IMR-90 (cell line): ENCODE data around the gene CSTB. TPM values are rescaled to one million over a fixed set of nuclear protein-coding genes. Genes with fewer than 3 reads are reported as not detected.

Experiments used
- ATAC-seq: fragments of 200-7000 bp; cut with Tn5 transposase; 2 replicates; pipeline ENCODE4 v1.9.1; 2020; ENCODE audit warnings: low read depth, mild to moderate bottlenecking, moderate library complexity
- BruUV-seq: library from RNA; stranded (reverse); fragments of 400-500 nt; replicated peaks from 2 replicates; lab custom pipeline; 2021; lab: Mats Ljungman, UMichigan
- CTCF ChIA-PET: fragments of 300-600 bp; formaldehyde crosslinking; extraction: SDS; loops from one replicate; lab custom pipeline; 2021; ENCODE audit warnings: antibody characterized with exemption; lab: Yijun Ruan, JAX
- POLR2A ChIA-PET: fragments of 300-600 bp; sonication (Branson Sonifier 250); formaldehyde crosslinking; loops from one replicate; lab custom pipeline; 2022; ENCODE audit warnings: antibody characterized with exemption; ENCODE audit not compliant: unreplicated experiment; lab: Charles Lee
- DNase-seq: peaks from one replicate; pipeline ENCODE4 v3.0.0; 2013
- H2AFZ ChIP-seq: replicated peaks from 2 replicates; pipeline ENCODE3; 2013; ENCODE audit warnings: low read length, mild to moderate bottlenecking; ENCODE audit not compliant: poor library complexity
- H2AK5ac ChIP-seq: 2 replicates; pipeline ENCODE4 v1.6.1; 2013; ENCODE audit warnings: low read depth, low read length, inconsistent platforms
- H2AK9ac ChIP-seq: replicated peaks from 2 replicates; pipeline ENCODE3; 2013; ENCODE audit warnings: mild to moderate bottlenecking, low read depth, low read length, moderate library complexity; ENCODE audit not compliant: poor library complexity
- H2BK120ac ChIP-seq: 2 replicates; pipeline ENCODE4 v1.6.1; 2013; ENCODE audit warnings: low read depth, low read length, inconsistent platforms
- H2BK15ac ChIP-seq: 3 replicates; pipeline ENCODE4 v1.6.1; 2013; ENCODE audit warnings: low read depth, low read length, inconsistent platforms
- H2BK20ac ChIP-seq: 2 replicates; pipeline ENCODE4 v1.6.1; 2013; ENCODE audit warnings: low read depth, mild to moderate bottlenecking, inconsistent platforms, low read length, moderate library complexity
- H2BK5ac ChIP-seq: 2 replicates; pipeline ENCODE4 v1.6.1; 2013; ENCODE audit warnings: mild to moderate bottlenecking, low read depth, low read length, inconsistent platforms; ENCODE audit not compliant: poor library complexity, severe bottlenecking
- H3K14ac ChIP-seq: replicated peaks from 2 replicates; pipeline ENCODE4 v1.6.1; 2013; ENCODE audit warnings: low read depth, low read length, inconsistent platforms
- H3K18ac ChIP-seq: 2 replicates; pipeline ENCODE4 v1.6.1; 2013; ENCODE audit warnings: low read depth, low read length, control low read depth
- H3K23ac ChIP-seq: 2 replicates; pipeline ENCODE4 v1.6.1; 2013; ENCODE audit warnings: low read depth, low read length, inconsistent platforms
- H3K27ac ChIP-seq: 2 replicates; pipeline ENCODE4 v1.5.1; 2013; ENCODE audit warnings: mild to moderate bottlenecking, control low read depth, low read length; ENCODE audit not compliant: insufficient read depth
- H3K27me3 ChIP-seq: 2 replicates; pipeline ENCODE4 v1.6.1; 2013; ENCODE audit warnings: low read length; ENCODE audit not compliant: control insufficient read depth, insufficient read depth
- H3K36me3 ChIP-seq: 2 replicates; pipeline ENCODE4 v1.6.1; 2013; ENCODE audit warnings: low read length, mixed read lengths; ENCODE audit not compliant: control insufficient read depth, insufficient read depth
- H3K4ac ChIP-seq: 2 replicates; pipeline ENCODE4 v1.6.1; 2013; ENCODE audit warnings: low read depth, low read length, inconsistent platforms
- H3K4me1 ChIP-seq: 2 replicates; pipeline ENCODE4 v1.6.1; 2013; ENCODE audit warnings: low read length, mixed read lengths; ENCODE audit not compliant: control insufficient read depth, insufficient read depth
- H3K4me2 ChIP-seq: 2 replicates; pipeline ENCODE4 v1.6.1; 2013; ENCODE audit warnings: low read depth, mild to moderate bottlenecking, control low read depth, low read length, moderate library complexity
- H3K4me3 ChIP-seq: 2 replicates; pipeline ENCODE4 v1.5.1; 2013; ENCODE audit warnings: low read depth, mild to moderate bottlenecking, control low read depth, low read length, moderate library complexity; ENCODE audit not compliant: insufficient read depth
- H3K56ac ChIP-seq: 2 replicates; pipeline ENCODE4 v1.6.1; 2013; ENCODE audit warnings: low read length, inconsistent platforms; ENCODE audit not compliant: insufficient read depth; ENCODE audit errors: extremely low read depth
- H3K79me1 ChIP-seq, 2 experiments: 2 replicates each; pipeline ENCODE4 v1.6.1; 2013; ENCODE audit warnings: low read length in 2 of 2, inconsistent platforms in 1 of 2, low read depth in 1 of 2
- H3K9ac ChIP-seq: 2 replicates; pipeline ENCODE4 v1.6.1; 2013; ENCODE audit warnings: low read depth, low read length, control low read depth
- H3K9me1 ChIP-seq: 2 replicates; pipeline ENCODE4 v1.6.1; 2013; ENCODE audit warnings: low read length, inconsistent platforms; ENCODE audit not compliant: insufficient read depth
- H3K9me3 ChIP-seq: 2 replicates; pipeline ENCODE4 v1.6.1; 2013; ENCODE audit warnings: low read length; ENCODE audit not compliant: control insufficient read depth, insufficient read depth
- H4K20me1 ChIP-seq: 2 replicates; pipeline ENCODE4 v1.6.1; 2013; ENCODE audit warnings: low read length, inconsistent platforms; ENCODE audit not compliant: insufficient read depth
- H4K5ac ChIP-seq: 2 replicates; pipeline ENCODE4 v1.6.1; 2013; ENCODE audit warnings: mild to moderate bottlenecking, low read depth, low read length, control low read depth
- H4K8ac ChIP-seq, 2 experiments: 2 replicates each; pipeline ENCODE4 v1.6.1; 2013; ENCODE audit warnings: low read depth in 2 of 2, low read length in 2 of 2, control low read depth in 1 of 2, inconsistent platforms in 1 of 2
- H4K91ac ChIP-seq: 2 replicates; pipeline ENCODE4 v1.6.1; 2013; ENCODE audit warnings: low read depth, low read length, inconsistent platforms; ENCODE audit not compliant: insufficient read depth
- BHLHE40 ChIP-seq: fragments of 150-350 bp; IDR thresholded peaks from 2 replicates; pipeline ENCODE4 v1.6.1; 2016; ENCODE audit warnings: mild to moderate bottlenecking, low read depth, low read length
- ELK1 ChIP-seq: fragments of 150-350 bp; IDR thresholded peaks from 2 replicates; pipeline ENCODE4 v1.6.1; 2016; ENCODE audit warnings: low read depth, mild to moderate bottlenecking, low read length, moderate library complexity, borderline replicate concordance
- FOS ChIP-seq: fragments of 150-350 bp; IDR thresholded peaks from 2 replicates; pipeline ENCODE4 v1.6.1; 2016; ENCODE audit warnings: low read depth, low read length
- MAFK ChIP-seq: IDR thresholded peaks from 2 replicates; pipeline ENCODE4 v1.6.1; 2012; ENCODE audit warnings: low read depth, low read length, improper control_type of control experiment
- MAZ ChIP-seq: IDR thresholded peaks from 2 replicates; pipeline ENCODE4 v1.6.1; 2012; ENCODE audit warnings: low read depth, mild to moderate bottlenecking, low read length, improper control_type of control experiment, moderate library complexity, borderline replicate concordance
- MXI1 ChIP-seq: IDR thresholded peaks from 2 replicates; pipeline ENCODE4 v1.6.1; 2012; ENCODE audit warnings: low read depth, mild to moderate bottlenecking, low read length, moderate library complexity, borderline replicate concordance
- RCOR1 ChIP-seq: IDR thresholded peaks from 2 replicates; pipeline ENCODE4 v1.6.1; 2012; ENCODE audit warnings: mild to moderate bottlenecking, low read length, improper control_type of control experiment; ENCODE audit not compliant: insufficient replicate concordance
- SMC3 ChIP-seq: fragments of 150-350 bp; IDR thresholded peaks from 2 replicates; pipeline ENCODE4 v1.6.1; 2016; ENCODE audit warnings: low read depth, mild to moderate bottlenecking, antibody characterized with exemption, low read length, moderate library complexity
- WGBS, 2 experiments: methylation state at CpG; one replicate each; pipeline versions ENCODE4 v1.1.5 to v1.1.7; 2013; ENCODE audit warnings: missing lambda C conversion rate in 2 of 2; ENCODE audit not compliant: insufficient read length in 1 of 2; ENCODE audit errors: extremely low coverage in 2 of 2; 5-methylcytosine and 5-hydroxymethylcytosine counted together
- dilution Hi-C: fragments of 300-500 bp; cut with HindIII; formaldehyde crosslinking; loops from one replicate; pipeline ENCODE4 v1.14.3; 2018; ENCODE audit warnings: low sequenced_read_pairs; ENCODE audit not compliant: unreplicated experiment
- in situ Hi-C: fragments of 300-500 bp; cut with MboI; formaldehyde crosslinking; loops from 3 replicates; pipeline ENCODE4 v1.14.3; 2019; ENCODE audit warnings: low sequenced_read_pairs, inconsistent platforms, mixed read lengths
- intact Hi-C: fragments of 100-400 bp; cut with micrococcal nuclease; formaldehyde crosslinking; loops from 2 replicates; pipeline ENCODE4 v1.10.0; 2022
- polyA plus RNA-seq, 3 experiments: library from polyadenylated mRNA; depleted of rRNA; stranded (reverse); fragments of >200 nt; gene quantifications; 2 replicates each; pipeline ENCODE4 v1.2.3, GENCODE V29; 2012; ENCODE audit warnings: low replicate concordance in 1 of 3
- total RNA-seq: library from RNA; depleted of rRNA; stranded (reverse); fragments of >200 nt; gene quantifications from 2 replicates; pipeline ENCODE4 v1.2.3, GENCODE V29; 2012

Gene CSTB
- total and polyA plus RNA-seq, 2 of the 4 experiments (the other 2 are of a cell fraction), result 6.1 to 71.7 TPM

GRCh38 chr21:43794311-43794710 lies 18.2 kb upstream of the CSTB start:
- Histone ChIP-seq H2AK9ac (no peak overlapping the region), H2BK120ac (no peak overlapping the region), H2BK20ac (no peak overlapping the region), H2AK5ac (no peak overlapping the region), H2AFZ (no peak overlapping the region), H3K36me3 (peaks cover 73% of the 10 kb centered on the region), H3K56ac (no peak overlapping the region), H2BK5ac (no peak overlapping the region), H3K9me3 (no peaks in the 10 kb centered on the region), H2BK15ac (no peak overlapping the region), H4K20me1 (peaks cover 15% of the 10 kb centered on the region), H4K5ac (no peak overlapping the region), H3K23ac (no peak overlapping the region), H3K27ac (no peak overlapping the region), H3K18ac (no peak overlapping the region), H3K4ac (no peak overlapping the region), H4K8ac (no peak overlapping the region), H3K4me3 (no peak overlapping the region), H3K4me1 (peaks cover 4% of the 10 kb centered on the region), H3K79me1 (peaks cover 30 to 57% of the 10 kb centered on the region in 2 experiments), H3K9me1 (peaks cover 9% of the 10 kb centered on the region; the same call in 1 of the 2 replicates), H4K91ac (no peak overlapping the region), H3K9ac (no peak overlapping the region), H3K4me2 (no peak overlapping the region), H3K27me3 (no peaks in the 10 kb centered on the region), H3K14ac (no peak overlapping the region)
- in situ Hi-C loops, result no loop called here
- dilution Hi-C loops, result no loop called here
- 98% methylated on average over 9 of the region's 12 CpGs; no CpG with 5 or more reads in 1 of the 2 experiments for WGBS, 2 experiments
- ATAC-seq (no peak), DNase-seq (no peak)
- intact Hi-C loops, result no loop called here
- CTCF ChIA-PET, result no interaction called here
- no TSS peak for BruUV-seq
- TF ChIP-seq FOS (no peak), MAFK (no peak), BHLHE40 (no peak), MAZ (no peak), RCOR1 (no peak), ELK1 (no peak), MXI1 (no peak), SMC3 (no peak)
- POLR2A ChIA-PET, result no interaction called here
